Measurements from ENCODE around the gene CTXN1.

DNA sequence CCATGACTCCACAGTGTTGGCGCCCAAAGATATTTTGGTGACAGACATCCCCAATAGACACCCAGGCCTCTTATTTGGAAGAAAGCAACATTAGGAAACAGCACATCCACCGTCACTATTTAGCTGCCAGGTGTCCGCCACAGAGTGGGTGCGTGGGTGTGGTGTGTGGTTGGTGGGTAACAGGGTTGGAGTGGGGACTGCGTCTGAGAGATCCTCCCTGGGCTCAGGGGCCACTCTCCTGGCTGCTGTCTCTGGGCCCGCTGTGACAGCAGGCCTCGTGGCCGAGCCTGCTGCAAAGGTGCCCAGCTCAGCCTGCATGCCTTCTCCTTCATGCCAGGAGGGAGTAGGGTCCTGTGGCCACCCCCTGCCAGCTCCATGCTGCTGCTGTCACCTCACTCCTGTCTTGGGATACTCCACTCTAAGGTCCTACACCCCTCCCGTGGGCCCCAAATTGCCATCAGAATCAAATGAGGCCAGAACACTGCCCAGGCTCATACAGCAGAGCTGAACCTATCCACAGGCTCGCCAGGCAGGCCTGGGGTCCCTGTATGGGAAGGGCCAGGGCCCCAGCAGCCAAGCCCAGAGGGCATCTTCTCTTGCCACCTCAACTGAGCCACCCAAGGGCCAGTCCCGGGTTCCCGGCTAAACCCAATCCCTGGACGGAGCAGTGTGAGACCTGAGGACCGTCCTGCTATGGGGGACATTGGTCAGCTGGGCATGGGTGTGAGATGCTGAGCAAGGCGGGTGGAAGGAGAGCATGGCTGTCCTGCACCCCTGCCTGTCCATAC, 42.3 kb upstream of the CTXN1 start:
- TF ChIP-seq CTCF (IDR thresholded peaks at IDR 0.05; ENCODE audit: insufficient read depth, low read length, poor library complexity, severe bottlenecking) (no peak), EZH2phosphoT487 (conservative IDR thresholded peaks at IDR 0.05; ENCODE audit: low read length) (no peak)
